Liver (tissue), 9 donors: Measurements from ENCODE around the gene FBXL15. TPM values are rescaled to one million over a fixed set of nuclear protein-coding genes. Genes with fewer than 3 reads are reported as not detected.

ENCODE experiments used
- DNase-seq: peaks from one replicate; pipeline ENCODE4 v3.0.0-alpha.2; 2017; ENCODE audit warnings: low spot score
- H3K27ac ChIP-seq, 2 donors: one replicate each; pipeline ENCODE4 v1.7.0; 2013; ENCODE audit warnings: inconsistent platforms in 2 of 2, low read length in 2 of 2, control low read depth in 1 of 2, low read depth in 1 of 2, mild to moderate bottlenecking in 1 of 2
- H3K27me3 ChIP-seq, 4 donors: one replicate each; pipeline versions ENCODE4 v1.6.1 to v1.7.0; 2013; ENCODE audit warnings: low read length in 3 of 4, inconsistent platforms in 1 of 4, mild to moderate bottlenecking in 1 of 4, moderate library complexity in 1 of 4; ENCODE audit not compliant: control insufficient read depth in 4 of 4, insufficient read depth in 4 of 4
- H3K36me3 ChIP-seq, 4 donors: one replicate each; pipeline versions ENCODE4 v1.6.1 to v1.7.0; 2013; ENCODE audit warnings: low read length in 3 of 4, mild to moderate bottlenecking in 3 of 4, low read depth in 1 of 4, moderate library complexity in 1 of 4; ENCODE audit not compliant: control insufficient read depth in 4 of 4, insufficient read depth in 3 of 4
- H3K4me1 ChIP-seq, 4 donors: one replicate each; pipeline versions ENCODE4 v1.6.1 to v1.7.0; 2013; ENCODE audit warnings: low read length in 3 of 4, mild to moderate bottlenecking in 3 of 4, moderate library complexity in 1 of 4; ENCODE audit not compliant: control insufficient read depth in 4 of 4, insufficient read depth in 4 of 4
- H3K4me3 ChIP-seq, 3 donors: one replicate each; pipeline versions ENCODE4 v1.6.1 to v1.7.0; 2013; ENCODE audit warnings: low read length in 3 of 3, control low read depth in 1 of 3, low read depth in 1 of 3, mild to moderate bottlenecking in 1 of 3
- H3K9ac ChIP-seq, 2 donors: one replicate each; pipeline ENCODE4 v1.7.0; 2013; ENCODE audit warnings: low read length in 2 of 2, mild to moderate bottlenecking in 2 of 2, moderate library complexity in 2 of 2, control low read depth in 1 of 2, low read depth in 1 of 2
- H3K9me3 ChIP-seq, 4 donors: one replicate each; pipeline versions ENCODE4 v1.6.1 to v1.7.0; 2013; ENCODE audit warnings: low read length in 3 of 4; ENCODE audit not compliant: control insufficient read depth in 4 of 4
- EGR1 ChIP-seq, 2 donors: IDR thresholded peaks; 2 replicates each; pipeline ENCODE4 v1.6.1; 2016 to 2018; ENCODE audit warnings: antibody characterized with exemption in 2 of 2, low read depth in 2 of 2
- FOXA1 ChIP-seq: IDR thresholded peaks from 2 replicates; pipeline ENCODE4 v1.6.1; 2016; ENCODE audit warnings: antibody characterized with exemption
- GABPA ChIP-seq, 2 donors: IDR thresholded peaks in 1 of 2; conservative IDR thresholded peaks in 1 of 2; 2 replicates each; pipeline ENCODE4 v1.6.1; 2016; ENCODE audit warnings: antibody characterized with exemption in 2 of 2, mild to moderate bottlenecking in 1 of 2, moderate library complexity in 1 of 2
- HNF4A ChIP-seq, 2 donors: conservative IDR thresholded peaks; 2 replicates each; pipeline ENCODE4 v1.6.1; 2016; ENCODE audit warnings: antibody characterized with exemption in 2 of 2, mild to moderate bottlenecking in 2 of 2
- NR2F2 ChIP-seq: IDR thresholded peaks from 2 replicates; pipeline ENCODE4 v1.6.1; 2016; ENCODE audit warnings: antibody characterized with exemption
- SP1 ChIP-seq: IDR thresholded peaks from 2 replicates; pipeline ENCODE4 v1.6.1; 2018; ENCODE audit warnings: antibody characterized with exemption, mild to moderate bottlenecking
- YY1 ChIP-seq: IDR thresholded peaks from 2 replicates; pipeline ENCODE4 v1.6.1; 2016; ENCODE audit warnings: antibody characterized with exemption, mild to moderate bottlenecking
- WGBS: extraction: QIAGEN DNeasy Blood & Tissue Kit; methylation state at CpG from one replicate; pipeline ENCODE4 v1.1.7; 2013; 5-methylcytosine and 5-hydroxymethylcytosine counted together
- polyA plus RNA-seq, 2 donors: library from polyadenylated mRNA; stranded (reverse) in 1 of 2; unstranded in 1 of 2; fragments of 200-250 nt in 1 of 2; fragments of >200 nt in 1 of 2; fragmentation: Nextera tagmentation in 1 of 2; extraction: Ambion mirVana in 1 of 2; gene quantifications; one replicate each; pipeline versions ENCODE4 v1.2.1 to v1.2.3, GENCODE V29; 2013 to 2015
- total RNA-seq, 2 donors: library from RNA; depleted of rRNA; stranded (reverse); fragments of >200 nt; gene quantifications; one replicate each; pipeline ENCODE4 v1.2.3, GENCODE V29; 2014
- TF ChIP-seq, protein P1 (sequence below): IDR thresholded peaks from 2 replicates; pipeline ENCODE4 v1.6.1; 2016; ENCODE audit warnings: antibody characterized with exemption, mild to moderate bottlenecking
- TF ChIP-seq, protein P2 (sequence below): IDR thresholded peaks from 2 replicates; pipeline ENCODE4 v1.6.1; 2016; ENCODE audit warnings: antibody characterized with exemption
- TF ChIP-seq, protein P3 (sequence below): fragments of 150-350 bp; IDR thresholded peaks from 2 replicates; pipeline ENCODE4 v1.5.1; 2017; ENCODE audit warnings: improper control_type of control experiment, low read depth, low read length; ENCODE audit not compliant: missing input control
- TF ChIP-seq, protein P4 (sequence below): IDR thresholded peaks from 2 replicates; pipeline ENCODE4 v1.6.1; 2016; ENCODE audit warnings: antibody characterized with exemption
- donor health status: healthy.
- donor health status: healthy.
- donor health status: healthy.
- donor health status: healthy.
- donor health status: healthy.

FBXL15 gene
- total and polyA plus RNA-seq, 4 donors: 4.4 to 14.4 (median 10.0) TPM

DNA sequence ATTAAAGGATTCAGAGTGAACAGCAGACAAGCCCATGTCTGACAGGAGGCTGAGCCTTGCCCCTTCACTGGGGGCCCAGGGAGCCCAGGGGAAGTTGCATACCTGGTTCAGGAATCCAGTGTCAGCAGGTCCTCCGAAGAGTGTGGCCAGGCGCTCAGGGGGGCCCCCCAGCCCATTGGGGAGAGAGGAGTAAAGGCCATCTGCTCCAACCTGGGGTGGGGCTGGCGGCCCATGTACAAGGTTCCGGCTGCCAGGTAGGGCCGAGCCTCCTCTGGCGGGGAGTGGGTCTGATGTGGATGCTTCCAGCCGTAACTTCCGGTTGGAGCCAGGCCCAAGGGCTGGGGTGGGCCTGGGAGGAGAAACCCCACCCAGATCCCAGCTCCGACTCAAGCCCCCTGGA lies 4.4 kb upstream of the FBXL15 start:
- Histone ChIP-seq H3K4me1 (peaks cover 12 to 18% (median 15%) of the 10 kb centered on the region in 4 donors), H3K4me3 (no peak overlapping the region), H3K9me3 (no peaks in the 10 kb centered on the region), H3K36me3 (no peaks in the 10 kb centered on the region), H3K9ac (no peak overlapping the region), H3K27ac (no peak overlapping the region), H3K27me3 (peaks cover 0 to 13% (median 4%) of the 10 kb centered on the region in 4 donors)
- WGBS: 83% methylated on average over 9 of the region's 9 CpGs
- TF ChIP-seq, protein P1, sequence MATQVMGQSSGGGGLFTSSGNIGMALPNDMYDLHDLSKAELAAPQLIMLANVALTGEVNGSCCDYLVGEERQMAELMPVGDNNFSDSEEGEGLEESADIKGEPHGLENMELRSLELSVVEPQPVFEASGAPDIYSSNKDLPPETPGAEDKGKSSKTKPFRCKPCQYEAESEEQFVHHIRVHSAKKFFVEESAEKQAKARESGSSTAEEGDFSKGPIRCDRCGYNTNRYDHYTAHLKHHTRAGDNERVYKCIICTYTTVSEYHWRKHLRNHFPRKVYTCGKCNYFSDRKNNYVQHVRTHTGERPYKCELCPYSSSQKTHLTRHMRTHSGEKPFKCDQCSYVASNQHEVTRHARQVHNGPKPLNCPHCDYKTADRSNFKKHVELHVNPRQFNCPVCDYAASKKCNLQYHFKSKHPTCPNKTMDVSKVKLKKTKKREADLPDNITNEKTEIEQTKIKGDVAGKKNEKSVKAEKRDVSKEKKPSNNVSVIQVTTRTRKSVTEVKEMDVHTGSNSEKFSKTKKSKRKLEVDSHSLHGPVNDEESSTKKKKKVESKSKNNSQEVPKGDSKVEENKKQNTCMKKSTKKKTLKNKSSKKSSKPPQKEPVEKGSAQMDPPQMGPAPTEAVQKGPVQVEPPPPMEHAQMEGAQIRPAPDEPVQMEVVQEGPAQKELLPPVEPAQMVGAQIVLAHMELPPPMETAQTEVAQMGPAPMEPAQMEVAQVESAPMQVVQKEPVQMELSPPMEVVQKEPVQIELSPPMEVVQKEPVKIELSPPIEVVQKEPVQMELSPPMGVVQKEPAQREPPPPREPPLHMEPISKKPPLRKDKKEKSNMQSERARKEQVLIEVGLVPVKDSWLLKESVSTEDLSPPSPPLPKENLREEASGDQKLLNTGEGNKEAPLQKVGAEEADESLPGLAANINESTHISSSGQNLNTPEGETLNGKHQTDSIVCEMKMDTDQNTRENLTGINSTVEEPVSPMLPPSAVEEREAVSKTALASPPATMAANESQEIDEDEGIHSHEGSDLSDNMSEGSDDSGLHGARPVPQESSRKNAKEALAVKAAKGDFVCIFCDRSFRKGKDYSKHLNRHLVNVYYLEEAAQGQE: no peak
- no peak for DNase-seq

DNA sequence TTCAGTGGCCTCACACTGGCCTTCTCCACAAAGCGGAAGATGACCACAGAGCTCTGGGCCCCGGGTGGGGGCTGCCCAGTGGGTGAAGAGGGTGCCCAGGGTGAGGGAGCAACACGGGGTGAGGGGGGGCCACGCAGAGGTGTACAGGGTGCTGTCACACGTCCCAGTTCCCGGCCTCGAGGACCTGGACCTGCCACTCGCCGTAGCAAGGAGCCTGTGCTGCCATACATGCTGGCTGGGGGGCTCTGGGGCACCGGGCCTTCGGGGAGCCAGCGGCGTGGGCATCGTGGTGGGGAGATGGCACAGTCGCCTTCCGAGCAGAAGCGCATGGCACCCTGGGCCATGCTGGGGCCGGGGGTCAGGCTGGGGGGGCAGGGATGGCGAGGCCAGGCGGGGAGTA lies 3.9 kb upstream of the FBXL15 start:
- H3K4me1 ChIP-seq: peaks cover 12 to 21% (median 15%) of the 10 kb centered on the region in 4 donors
- H3K27ac ChIP-seq: no peak overlapping the region
- DNase-seq: no peak
- H3K36me3 ChIP-seq: no peaks in the 10 kb centered on the region
- H3K4me3 ChIP-seq: no peak overlapping the region
- 84% methylated on average over 20 of the region's 20 CpGs for WGBS
- no peak for TF ChIP-seq EGR1 (IDR thresholded peaks at IDR 0.05; ENCODE audit: low read depth in 2 of 2)
- TF ChIP-seq, protein P1: no peak
- TF ChIP-seq NR2F2: no peak
- TF ChIP-seq, protein P2, sequence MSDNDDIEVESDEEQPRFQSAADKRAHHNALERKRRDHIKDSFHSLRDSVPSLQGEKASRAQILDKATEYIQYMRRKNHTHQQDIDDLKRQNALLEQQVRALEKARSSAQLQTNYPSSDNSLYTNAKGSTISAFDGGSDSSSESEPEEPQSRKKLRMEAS: no peak
- TF ChIP-seq GABPA (IDR thresholded peaks at IDR 0.05 in 1 of 2, conservative IDR thresholded peaks at IDR 0.05 in 1 of 2): no peak
- no peak for TF ChIP-seq FOXA1
- TF ChIP-seq, protein P3, sequence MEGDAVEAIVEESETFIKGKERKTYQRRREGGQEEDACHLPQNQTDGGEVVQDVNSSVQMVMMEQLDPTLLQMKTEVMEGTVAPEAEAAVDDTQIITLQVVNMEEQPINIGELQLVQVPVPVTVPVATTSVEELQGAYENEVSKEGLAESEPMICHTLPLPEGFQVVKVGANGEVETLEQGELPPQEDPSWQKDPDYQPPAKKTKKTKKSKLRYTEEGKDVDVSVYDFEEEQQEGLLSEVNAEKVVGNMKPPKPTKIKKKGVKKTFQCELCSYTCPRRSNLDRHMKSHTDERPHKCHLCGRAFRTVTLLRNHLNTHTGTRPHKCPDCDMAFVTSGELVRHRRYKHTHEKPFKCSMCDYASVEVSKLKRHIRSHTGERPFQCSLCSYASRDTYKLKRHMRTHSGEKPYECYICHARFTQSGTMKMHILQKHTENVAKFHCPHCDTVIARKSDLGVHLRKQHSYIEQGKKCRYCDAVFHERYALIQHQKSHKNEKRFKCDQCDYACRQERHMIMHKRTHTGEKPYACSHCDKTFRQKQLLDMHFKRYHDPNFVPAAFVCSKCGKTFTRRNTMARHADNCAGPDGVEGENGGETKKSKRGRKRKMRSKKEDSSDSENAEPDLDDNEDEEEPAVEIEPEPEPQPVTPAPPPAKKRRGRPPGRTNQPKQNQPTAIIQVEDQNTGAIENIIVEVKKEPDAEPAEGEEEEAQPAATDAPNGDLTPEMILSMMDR: no peak
- TF ChIP-seq, protein P4, sequence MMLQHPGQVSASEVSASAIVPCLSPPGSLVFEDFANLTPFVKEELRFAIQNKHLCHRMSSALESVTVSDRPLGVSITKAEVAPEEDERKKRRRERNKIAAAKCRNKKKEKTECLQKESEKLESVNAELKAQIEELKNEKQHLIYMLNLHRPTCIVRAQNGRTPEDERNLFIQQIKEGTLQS: no peak
- no peak for TF ChIP-seq HNF4A (conservative IDR thresholded peaks at IDR 0.05)
- TF ChIP-seq SP1: no peak
- TF ChIP-seq YY1: no peak
- peaks cover 0 to 9% (median 3%) of the 10 kb centered on the region in 4 donors for H3K27me3 ChIP-seq
- H3K9ac ChIP-seq: no peak overlapping the region
- no peaks in the 10 kb centered on the region for H3K9me3 ChIP-seq
